GM19328 (cell line): ENCODE measurements around the gene SERPINB2.
"Not testable (repeated sequence)": the region's sequence is repeated elsewhere in the genome, so short reads cannot be mapped to it uniquely, and the experiment has no call there.

Source experiments
- ATAC-seq: cut with Tn5 transposase; IDR thresholded peaks from one replicate; pipeline ENCODE4 v1.9.1; 2021; ENCODE audit warnings: mild to moderate bottlenecking, moderate library complexity; ENCODE audit not compliant: unreplicated experiment

Gene SERPINB2

DNA sequence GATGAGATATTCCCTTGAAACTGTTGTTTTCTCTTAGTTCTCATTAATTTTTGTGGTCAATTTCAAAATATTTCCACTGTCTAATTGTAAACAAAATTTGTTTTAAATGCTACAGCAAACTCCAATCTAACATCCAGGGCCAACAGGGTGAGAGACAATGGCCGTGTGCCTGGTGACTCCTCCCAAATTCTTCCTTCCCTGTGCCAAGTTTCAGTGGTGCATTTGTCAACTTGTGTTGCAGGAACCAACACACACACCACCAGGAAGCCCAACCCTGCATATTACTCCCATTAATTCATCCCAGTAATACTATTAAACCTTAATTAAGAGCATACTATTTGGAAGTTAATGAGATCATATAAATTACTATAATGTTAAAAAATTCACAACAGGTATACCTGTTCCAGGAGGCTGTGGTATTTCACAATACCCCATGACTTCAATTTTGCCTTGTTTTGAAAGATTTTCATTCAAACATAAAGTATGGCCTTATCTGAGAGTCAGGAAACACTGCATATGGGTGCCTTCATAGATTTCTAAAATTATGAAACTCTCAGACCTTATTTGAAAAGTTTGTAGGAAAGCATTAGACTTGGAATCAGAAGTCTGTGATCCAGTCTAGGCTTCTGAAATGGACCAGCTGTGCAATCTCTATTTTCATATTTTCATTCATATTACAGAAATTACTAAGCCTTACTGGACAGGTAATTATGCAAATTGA is 1.1 kb downstream of the SERPINB2 start:
- no peak for ATAC-seq

DNA sequence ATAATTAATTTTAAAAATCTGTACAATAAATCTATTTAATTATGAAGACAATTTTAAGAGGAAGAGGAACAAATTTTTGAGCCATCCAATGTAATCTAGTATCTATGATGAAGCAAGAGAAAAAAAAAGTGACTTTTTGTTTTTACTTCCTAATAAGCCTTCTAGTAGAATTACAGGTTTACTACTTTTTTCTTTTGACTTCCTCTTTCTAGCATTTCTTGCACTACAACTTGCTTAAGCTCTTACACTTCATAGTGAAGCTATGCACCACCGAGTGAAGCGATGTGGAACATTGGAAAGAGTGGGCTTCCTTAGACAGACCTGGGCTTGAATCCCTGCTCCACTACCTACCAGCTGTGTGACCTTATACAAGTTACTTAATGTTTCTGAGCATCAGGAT is 2.1 kb downstream of the SERPINB2 start:
- no peak for ATAC-seq

DNA sequence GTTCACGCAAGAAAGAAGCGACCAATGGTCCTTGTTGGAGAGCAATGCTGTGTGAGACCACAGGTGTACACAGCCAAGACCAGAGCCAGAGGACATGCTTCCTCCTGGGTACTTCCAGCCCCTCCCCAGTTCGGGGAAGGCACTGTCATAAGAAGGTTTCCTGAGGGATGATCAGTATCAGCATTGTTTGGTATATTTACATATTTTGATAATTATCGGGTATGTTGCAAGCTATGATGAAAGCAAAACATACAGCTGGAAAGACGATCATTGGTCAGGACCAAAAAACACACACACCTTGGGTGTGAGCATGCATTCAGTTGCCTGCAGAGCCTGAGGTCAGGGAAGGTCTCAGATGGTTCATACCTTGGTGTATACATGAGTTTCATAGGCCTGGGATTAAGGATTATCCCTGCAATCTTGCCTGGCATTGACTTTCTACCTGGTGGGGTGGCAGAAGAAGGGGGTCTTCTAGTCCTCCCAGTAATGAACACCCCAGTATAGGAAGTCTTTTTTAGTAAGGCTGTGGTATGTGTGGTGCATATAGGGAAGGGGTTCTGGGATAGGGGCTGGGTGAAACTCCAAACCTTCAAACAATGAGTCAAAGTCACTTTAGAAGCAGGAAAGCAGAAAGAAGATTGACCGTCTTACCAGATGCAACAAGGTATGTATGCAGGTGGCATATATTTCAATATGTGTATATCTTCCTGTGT is 2.9 kb downstream of the SERPINB2 start:
- no peak for ATAC-seq

DNA sequence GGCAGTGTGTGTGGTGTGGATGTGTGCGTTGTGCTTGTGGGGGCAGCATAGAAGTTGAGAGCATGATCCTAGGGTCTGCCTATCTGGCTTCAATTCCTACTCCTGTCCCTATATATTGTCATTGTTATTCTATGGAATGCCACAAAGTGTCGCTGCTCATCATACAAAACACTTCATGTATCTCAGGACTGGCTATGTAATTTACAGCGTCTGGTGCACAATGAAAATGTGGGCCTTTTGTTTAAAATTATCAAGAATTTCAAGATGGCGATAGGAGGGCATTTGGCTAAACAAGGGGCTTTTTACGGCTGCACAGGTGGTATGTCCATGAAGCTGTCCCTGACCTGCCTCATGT is 3.4 kb downstream of the SERPINB2 start:
- ATAC-seq: no peak

DNA sequence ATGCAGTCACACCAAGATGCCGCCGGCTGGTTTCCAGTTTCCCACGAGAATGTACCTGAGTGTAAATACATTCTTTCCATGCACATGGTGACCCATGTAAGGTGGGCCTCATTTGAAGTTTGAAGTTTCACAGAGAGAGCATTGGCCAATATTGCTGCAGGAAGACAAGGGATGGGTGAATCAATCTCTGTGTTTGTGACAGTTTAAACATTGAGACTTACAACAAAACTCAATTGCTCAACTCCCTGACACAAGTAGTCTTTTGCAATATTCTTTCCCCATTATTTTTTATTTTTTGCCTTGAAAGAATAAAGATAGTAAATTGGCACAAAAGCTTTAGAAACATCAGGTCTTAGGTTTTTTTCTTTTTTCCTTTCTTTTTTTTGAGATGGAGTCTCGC is 5.1 kb downstream of the SERPINB2 start:
- no peak for ATAC-seq

DNA sequence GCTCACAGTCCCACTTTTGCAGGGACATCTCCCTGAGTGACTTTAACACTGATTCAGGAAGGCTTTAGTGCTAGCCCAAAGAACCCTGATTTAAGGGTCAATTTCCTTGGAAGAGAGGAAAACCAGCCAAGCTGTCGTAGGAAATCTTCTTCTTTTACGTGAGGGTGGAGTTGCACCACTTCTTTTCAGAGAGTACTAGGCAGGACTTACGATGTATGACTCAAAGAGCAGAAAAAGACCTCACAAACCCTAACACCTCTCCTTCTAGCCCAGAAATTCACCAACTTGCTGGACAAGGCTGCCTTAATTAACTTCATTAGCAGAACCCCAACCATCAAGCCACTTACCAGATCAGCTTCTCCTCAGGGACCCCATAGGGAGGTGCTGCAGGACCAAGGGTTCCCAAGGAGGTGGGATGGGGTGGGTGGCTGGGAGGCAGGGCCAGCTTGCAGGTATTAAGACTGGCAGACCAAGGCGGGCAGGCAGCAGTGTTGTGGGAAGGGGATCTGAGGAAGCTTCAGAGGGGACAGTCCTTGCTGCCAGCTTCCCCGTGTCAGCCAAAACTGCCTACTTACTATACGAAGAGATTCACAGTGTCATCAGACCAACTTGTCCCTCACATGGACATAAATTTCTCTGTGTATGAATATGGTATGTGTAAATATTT is 6.7 kb downstream of the SERPINB2 start:
- ATAC-seq: no peak

DNA sequence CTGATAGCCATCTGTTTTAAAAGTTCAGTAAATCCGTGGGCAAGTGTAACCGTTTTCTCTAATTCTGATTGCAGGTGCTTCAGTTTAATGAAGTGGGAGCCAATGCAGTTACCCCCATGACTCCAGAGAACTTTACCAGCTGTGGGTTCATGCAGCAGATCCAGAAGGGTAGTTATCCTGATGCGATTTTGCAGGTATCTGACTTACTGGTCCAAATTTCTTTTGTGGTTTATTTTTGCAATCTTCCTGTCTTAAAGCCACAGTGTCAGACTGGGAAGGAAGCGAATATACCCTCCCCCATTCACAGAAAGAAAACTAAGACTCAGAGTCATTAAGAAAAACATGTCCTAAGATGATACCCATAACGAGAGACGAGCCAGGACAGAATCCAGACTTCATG is 7.7 kb downstream of the SERPINB2 start:
- no peak for ATAC-seq

DNA sequence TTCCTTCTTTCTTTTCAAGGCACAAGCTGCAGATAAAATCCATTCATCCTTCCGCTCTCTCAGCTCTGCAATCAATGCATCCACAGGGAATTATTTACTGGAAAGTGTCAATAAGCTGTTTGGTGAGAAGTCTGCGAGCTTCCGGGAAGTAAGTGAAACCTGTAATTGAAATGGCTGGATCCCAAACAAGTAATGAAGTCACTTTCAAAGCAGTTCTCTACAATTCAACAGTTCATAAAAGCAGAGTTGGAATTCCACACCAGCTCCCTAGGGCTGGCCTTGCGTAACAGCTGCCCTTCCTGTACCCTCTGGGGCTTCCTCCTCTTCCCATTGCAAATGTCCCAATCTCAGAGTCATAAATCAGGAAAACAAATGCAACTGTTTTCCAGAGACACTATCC is 9.6 kb downstream of the SERPINB2 start:
- ATAC-seq: no peak

DNA sequence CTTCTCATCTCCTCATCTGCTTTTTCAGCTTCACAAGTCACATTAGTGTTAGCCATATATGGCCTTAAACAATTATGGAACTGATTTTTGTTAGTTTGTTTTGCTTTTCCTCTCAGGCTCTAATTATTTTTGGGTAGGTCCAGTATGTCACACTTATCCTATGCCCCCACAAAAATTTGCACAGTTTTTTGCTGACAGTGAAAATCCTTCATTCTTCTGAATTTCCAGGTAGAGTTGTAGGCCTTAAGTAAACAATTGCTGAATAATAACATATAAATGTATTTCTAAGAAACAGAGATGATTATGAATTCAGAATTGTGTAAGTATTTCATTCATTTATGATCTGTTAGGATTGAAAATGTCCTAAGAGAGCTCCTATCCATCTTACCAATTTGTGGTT is 11.7 kb downstream of the SERPINB2 start:
- ATAC-seq: no peak

DNA sequence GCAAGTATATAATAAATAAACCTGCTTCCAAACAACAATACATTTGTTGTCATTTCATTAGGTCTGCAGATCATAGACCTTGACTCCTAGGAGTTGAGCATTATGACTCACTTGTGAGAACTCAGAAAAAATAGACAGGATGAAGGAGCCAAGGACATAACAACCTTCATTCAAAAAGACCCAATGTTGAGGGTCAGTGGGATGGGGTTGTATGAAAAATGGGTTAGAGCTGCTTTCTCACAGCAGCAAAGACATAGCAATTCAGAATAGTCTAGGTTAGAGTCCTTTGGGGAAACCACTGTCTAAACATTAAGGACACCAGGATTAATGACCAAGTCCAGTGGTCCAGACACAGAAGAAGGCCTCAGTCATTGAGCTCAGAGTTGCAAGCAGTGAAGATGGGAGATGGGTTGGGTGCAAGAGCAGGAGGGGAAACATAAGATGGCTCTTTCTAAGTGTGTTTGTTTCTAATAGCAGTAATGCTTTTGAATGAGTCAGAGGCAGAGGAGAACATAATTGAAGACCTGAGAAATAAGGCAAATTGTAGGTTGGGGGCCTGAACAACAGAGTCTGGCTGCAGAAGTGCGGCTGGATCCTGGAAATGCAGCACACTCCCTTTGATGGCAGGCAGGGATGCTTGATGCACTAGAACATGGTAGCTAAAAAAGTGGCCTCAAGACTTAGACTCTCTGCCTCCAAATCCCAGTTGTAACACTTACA is 16.5 kb downstream of the SERPINB2 start:
- ATAC-seq: no peak

DNA sequence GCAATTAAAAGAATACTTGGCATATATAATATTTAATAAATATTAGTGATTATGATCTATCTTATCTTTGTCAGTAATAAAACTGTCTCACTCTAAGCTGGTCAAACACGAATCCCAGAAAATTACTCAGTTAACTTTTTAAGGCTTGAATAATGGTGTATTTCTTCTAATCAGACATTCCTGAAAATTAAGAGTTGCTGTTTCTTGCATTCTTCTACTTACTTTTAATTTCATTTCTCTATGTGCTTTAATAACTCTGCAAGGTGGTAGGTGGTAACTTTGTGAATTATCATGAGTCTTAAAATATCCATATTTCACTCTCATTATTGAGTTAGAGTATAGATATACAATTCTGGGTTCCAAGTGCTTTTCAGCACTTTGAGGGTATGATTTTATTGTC is 17.2 kb downstream of the SERPINB2 start:
- ATAC-seq: no peak

DNA sequence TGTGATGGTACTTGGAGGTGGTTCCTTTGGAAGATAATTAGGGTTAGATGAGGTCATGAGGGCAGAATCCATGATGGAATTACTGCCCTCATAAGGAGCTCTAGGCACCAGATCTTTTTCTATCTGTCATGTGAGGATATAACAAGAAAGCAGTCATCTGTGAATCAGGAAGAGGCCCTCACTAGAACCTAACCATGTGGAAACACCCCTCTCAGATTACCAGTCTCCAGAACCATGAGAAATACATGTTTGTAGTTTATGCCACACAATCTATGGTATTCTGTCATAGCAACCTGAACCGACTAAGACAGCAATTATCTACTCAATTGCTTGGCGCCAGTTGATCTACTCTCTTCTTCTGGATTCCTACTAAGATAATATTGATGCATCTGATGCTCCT is 17.9 kb downstream of the SERPINB2 start:
- ATAC-seq: no peak

DNA sequence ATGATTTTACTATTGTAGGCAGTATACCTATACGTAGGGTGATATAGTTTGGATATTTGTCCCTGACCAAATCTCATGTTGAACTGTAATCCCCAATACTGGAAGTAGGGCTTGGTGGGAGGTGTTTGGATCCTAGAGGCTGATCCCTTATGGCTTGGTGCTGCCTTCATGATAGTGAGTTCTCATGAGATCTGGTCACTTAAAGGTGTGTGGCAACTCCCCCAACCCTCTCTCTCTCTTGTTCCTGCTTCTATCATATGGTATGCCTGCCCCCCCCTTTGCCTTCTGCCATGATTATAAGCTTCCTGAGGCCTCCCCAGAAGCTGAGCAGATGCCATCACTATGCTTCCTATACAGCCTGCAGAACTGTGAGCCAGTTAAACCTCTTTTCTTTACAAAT is 18.6 kb downstream of the SERPINB2 start:
- ATAC-seq: no peak

DNA sequence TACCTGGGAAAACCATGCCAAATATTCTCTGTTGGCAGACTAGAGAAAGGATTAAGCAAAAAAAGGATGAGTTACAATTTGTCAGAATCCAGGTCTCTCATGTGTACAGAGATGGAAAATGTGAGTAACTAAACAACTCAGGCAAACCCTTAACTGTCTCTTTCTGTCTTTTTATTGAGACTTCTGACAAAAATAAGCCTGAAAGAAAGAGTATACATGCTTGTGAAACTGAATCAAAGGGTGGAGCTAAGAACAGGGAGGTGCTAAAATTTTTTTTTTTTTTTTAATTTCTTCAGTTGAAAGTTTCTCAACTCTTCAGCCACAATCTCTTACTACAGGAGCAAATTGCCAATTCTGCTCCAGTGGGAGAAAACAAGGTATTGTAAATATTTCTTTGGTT is 20.2 kb downstream of the SERPINB2 start, which contains the start of gene SERPINB10:
SERPINB10 (plus strand) TSS at position 295 of the 400 bp plus-strand sequence. CDS start 7,553 bp downstream, outside the sequence.
- ATAC-seq: peak; percentile 46

DNA sequence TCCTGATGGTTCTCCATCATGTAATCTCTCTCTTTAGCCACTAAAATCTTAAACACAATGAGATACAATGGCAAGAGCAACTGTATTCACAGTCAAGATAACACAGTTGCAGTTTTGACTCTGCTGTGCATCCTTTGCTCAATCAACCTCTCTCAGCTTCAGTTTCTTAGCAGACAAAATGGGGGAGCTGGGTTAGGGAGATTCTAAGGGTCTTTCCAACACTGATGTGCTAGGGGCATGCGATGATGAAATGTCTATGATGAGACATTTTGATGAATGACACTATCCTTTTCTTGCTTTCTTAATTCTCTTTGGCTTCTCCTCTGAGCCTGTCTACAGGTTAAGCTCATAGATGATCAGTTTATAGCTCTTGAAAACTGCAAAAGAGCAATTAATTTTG is 21.4 kb downstream of the SERPINB2 start:
- ATAC-seq: no peak

DNA sequence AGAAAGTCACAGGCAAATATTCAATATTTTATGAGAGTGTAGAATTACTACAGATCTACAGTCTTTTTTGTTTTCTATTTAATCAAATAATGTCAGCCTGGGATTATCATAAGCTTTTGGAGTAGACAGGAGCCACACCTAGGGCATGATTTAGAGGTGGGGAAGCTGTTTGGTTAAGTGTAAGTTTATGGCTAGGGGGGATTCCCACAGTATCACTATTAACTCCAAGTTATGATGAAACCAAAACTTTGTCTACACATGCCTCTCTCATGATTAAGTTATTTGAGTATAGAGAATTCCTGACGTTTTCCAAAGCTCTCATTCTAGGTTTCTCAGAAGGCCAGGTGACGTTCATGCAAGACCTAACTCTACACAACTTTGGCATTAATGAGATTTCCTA is 22.4 kb downstream of the SERPINB2 start:
- no peak for ATAC-seq

DNA sequence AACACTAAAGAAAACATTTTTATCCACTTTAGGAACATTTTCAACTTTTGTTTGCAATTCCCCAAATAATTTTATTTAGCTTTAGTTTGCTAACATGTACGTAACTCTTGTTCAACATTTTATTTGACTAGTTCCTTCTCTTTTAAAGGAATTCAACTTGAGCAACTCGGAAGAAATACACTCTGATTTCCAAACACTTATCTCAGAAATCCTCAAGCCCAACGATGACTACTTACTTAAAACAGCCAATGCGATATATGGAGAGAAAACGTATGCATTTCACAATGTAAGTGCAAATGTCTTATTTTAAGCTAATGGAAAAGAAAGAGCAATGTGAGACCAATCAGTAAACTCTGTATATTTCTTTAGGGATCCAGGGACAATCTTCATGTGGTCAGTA is 30.3 kb downstream of the SERPINB2 start:
- no peak for ATAC-seq

DNA sequence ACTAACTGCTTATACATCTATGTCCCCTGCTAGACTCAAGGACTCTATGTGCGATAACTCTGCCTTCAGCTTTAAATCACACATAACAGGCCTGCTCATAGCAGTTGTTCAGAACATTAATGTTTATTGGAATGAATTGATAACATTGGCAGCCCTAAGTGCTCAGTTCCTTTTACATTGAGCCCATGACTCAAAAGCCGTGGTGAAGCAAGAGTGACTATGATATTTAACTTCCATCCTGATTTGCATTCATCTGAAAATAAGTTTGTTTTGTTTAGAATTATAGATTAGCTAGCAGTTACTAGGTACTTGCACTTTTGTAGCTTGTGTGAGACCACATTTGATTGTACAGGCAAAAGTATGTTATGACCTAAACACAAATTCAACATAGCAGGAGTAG is 34.5 kb downstream of the SERPINB2 start:
- no peak for ATAC-seq

DNA sequence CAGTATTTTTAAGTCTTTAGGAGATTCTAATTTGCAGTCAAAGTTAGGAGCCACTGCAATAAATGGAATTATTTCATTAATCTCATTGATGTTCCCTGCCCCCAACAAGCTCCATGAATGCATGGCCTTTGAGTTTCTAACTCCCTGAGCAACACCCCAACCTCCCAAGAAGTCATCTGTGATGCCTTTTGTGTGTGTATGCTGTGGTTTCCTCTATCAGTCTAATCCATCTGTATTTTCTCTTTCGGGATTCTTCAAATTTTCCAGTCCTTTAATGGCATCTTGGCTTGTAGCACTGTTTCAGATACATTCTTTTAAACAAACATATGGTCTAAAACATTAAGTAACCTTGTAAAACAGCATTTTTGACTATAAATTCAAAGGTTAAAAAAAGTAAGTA is 37.0 kb downstream of the SERPINB2 start:
- ATAC-seq: no peak

DNA sequence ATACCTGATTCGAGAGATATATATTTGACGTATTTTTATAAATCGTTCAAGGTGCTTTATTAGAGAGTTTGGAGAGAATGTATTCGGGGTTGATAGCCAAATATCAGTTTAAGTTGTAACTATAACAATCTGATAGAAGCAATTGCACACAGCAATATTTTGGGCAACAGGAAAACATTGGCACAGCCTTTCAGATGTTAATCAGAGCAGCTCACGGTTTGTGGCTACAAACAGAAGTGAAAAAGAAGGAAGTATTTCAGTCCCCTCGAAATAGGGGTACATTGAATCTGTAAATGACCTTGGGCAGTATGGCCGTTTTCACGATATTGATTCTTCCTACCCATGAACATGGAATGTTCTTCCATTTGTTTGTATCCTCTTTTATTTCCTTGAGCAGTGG is 40.8 kb downstream of the SERPINB2 start:
- no peak for ATAC-seq

DNA sequence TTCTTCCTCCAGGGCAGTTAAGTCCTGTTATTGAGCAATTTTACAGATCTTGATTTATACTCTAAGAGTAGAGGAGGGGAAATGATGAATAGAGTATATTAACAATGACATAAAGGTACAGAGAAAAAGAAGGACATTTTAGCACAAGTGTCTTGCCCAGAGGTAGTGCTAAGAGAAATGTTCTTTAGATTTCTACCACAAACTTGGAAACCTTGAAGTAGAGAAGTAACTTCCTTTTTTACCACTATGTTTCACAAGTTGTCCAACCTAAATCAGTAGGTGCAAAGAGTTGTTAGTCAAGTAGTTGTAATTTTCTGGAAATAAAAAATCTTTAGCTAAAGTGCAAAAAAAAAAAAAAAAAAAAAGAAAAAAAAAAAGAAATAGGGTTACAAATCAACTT is 41.9 kb downstream of the SERPINB2 start:
- ATAC-seq: not testable (repeated sequence)
